Cerebellar cortex (tissue), 1 donor: ENCODE measurements around the gene GPLD1.

Experiments
- DNase-seq: peaks from one replicate; pipeline ENCODE4 v3.0.0-alpha.2; 2015; ENCODE audit warnings: low spot score

Gene GPLD1

DNA sequence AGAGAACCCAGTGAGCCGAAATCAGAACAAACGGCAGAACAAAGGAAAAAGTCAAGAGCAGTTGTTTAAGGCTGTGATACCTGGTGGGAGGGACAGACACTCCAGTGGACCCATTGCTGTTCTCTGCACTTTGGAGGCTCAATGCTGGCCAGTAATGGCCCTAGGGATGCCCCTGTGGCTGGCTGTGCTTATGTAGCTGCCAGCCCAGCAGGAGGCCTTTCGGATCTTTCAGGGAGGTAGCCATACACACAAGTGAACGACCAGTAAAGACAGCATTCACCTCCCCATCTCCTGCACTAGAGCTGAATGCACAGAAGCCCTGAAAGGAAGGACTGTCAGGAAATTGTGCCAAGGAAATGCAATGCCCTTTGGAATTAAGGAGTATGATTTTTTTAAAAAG lies 34.3 kb downstream of the GPLD1 start:
- DNase-seq = no peak

DNA sequence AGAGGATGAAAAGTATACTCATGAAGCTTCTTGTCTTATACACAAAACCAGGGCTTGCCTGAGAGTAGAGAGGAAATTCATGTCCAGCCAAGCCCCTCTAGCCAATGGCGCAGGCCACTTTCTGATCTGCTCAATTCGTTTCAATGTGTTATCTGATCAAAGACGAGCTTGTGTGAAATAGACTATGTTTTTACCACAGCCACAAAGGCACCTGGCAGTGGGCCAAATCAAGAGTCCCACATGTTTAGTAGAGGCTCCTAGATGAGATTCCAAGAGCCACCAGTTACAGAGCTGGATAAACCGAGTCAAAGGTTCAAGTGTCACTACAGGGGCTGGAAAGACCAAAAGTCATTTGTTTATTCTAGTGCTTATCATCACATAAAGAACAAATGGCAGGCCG lies 34.9 kb downstream of the GPLD1 start:
- no peak for DNase-seq

DNA sequence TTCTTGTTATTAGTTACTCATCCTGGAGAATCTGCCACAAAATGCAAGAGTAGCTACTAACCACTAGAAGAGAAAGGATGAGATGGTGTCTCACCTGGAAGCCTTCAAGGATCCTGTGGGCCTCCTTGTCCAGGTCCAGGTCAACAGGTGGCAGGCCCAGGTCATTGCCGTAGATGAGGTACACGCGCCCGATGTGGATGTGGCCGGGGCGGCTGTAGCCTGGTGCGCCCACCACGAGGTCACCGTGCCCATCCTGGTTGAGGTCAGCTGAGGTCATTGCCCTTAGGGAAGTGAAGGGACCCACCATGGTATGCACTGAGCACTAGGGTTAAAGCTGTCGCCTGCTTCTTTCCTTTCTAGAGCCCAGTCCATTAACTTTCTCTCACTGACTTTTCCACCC lies 35.5 kb downstream of the GPLD1 start:
- no peak for DNase-seq

DNA sequence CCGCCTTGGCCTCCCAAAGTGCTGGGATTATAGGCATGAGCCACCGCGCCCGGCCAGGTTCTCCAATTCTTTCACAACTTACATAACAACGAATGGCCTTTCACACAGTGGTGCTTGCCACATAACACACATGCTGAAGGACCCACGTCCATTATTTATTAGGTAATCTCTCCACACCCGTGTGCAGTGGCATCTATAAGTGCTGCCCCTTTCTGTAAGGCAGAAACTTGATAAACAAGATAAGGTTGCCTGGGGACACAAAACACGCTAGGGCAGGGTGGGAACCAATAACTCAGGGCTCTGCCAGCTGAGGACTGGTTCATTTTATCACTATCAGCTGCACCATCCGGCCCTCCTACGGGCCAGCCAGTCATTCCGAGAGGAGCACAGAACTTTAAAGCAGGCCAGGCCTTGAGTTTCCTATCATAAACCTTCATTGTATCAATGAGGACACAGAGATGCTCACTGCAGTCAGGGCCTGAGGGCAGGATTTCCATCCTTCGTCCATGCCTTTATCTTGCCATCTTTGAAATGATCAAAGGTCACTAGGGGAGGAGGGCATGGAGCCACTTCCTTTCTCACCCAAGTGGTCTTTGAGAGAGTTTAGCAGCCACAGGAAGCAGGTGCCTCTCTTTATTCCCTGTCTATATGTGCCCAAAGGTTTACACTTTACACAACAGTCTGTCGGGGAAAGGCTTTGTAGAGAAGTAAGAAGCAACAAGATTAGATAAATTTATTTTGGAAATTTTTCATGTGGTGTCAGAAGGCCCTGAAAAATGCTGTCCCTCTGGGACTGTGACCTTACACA lies 37.6 kb downstream of the GPLD1 start:
- no peak for DNase-seq

DNA sequence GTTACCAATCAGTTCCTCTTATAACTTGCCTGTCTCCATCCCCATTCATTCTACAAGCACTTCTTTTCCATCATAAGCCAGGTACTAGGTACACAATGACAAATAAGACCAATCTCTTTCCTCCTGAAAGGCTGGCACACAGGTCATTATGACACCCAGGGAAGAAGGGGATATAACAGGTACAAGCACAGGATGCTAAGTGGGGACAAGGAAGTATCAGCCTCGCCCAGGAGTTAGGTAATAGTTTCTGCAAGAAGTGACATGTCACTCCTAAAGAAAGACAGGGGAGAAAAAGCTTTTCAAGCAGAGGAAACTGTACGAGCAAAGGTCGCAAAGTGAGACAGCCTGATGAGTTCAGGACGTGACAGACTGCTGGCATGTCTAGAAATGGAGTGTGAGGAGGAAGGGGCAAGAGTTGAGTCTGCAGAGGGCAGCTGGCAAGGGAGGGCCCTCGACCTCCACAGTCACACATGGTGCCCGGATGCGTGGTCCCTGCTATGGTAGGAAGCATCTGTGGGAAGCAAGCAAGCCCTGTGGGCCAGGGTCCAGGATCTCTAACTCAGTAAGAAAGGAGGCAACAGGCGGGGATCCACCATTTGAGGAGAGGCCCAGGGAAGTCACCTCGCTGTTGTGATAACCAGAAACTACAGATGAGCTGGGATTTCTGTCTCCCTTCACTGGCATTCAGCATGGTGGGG lies 40.4 kb downstream of the GPLD1 start:
- DNase-seq = no peak

DNA sequence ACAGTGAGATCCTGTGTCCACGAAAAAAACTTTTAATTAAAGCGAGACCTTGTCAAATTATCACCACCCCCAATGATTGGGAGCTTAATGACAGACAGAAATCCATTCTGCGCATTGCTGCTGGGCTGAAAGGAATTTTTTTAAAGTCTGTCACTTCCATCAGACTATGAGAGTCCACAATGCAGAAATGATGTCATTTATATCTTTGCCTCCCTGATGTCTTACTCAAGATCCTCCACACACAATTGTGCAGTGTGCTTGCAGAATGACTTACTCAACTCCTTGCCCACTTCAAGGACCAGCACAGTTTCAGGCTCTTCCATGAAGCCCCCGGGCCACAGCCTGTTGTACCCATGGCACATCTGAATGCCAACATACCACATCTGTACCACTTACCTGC lies 41.0 kb downstream of the GPLD1 start:
- DNase-seq = no peak

DNA sequence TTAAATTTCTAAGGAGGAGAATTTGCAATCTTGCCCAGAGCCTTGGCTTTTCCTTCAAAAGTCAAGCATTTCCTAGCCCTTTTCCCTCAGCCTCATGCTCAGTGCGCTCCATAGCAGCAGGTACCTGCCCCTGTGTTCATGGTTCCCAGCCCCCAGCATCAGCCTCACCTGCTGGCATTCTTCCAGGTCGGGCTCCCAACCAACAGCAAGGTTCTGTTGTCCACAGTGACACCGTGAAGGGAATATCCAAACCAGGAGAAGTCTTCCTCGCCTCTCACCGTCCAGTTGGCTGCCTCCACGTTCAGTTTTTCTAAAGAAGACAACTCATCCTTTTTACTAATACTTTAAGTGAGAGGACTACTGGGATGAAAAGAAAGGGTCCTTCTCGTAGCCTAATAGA lies 42.7 kb downstream of the GPLD1 start:
- DNase-seq = no peak

DNA sequence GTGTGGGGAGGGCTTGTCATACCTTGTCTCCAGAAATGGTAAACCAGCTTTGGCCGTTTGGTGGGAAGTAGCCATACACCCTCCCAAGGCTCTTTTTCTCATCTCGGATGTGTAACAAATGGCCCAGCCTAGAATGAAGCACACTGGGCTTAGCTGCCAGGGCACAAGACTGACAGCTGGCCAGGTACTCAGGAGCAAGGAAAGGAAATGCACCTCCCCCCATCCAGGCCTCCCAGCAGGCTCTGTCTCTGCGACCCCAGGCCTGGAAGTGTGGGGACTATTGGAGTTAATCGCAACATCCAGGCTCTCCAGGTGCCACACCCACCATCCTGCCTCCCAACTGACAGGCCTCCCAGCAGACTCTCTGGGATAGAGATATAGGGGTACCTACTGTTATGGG lies 43.7 kb downstream of the GPLD1 start:
- no peak for DNase-seq

DNA sequence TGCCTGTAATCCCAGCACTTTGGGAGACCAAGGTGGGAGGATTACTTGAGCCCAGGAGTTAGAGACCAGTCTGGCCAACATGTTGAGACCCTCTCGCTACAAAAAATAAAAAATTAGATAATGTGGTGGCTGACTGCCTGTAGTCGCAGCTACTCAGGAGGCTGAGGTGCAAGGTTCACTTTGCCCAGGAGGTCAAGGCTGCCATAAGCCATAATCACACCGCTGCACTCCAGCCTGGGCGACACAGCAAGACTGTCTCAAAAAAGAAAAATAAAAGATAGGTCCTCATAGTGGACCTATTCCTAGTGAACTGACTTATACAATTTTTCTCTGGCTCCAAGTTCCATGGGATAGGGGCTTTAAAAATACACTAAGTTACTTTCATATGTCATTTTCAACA lies 44.8 kb downstream of the GPLD1 start:
- DNase-seq = no peak

DNA sequence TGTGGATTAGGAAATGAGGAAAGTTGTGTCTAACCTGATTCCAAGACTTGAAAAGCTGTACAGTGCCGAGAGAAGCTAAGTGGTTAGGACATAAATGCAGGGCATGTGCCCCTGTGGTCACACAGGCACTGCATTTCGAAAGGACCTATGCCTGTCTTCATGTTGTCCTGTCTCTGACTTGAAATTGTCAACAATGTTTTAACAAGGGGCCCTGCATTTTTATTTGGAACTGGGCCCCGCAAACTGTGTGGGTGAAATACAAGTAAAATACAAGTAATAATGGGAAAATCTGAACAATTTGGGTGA lies 47.8 kb downstream of the GPLD1 start:
- DNase-seq = no peak

DNA sequence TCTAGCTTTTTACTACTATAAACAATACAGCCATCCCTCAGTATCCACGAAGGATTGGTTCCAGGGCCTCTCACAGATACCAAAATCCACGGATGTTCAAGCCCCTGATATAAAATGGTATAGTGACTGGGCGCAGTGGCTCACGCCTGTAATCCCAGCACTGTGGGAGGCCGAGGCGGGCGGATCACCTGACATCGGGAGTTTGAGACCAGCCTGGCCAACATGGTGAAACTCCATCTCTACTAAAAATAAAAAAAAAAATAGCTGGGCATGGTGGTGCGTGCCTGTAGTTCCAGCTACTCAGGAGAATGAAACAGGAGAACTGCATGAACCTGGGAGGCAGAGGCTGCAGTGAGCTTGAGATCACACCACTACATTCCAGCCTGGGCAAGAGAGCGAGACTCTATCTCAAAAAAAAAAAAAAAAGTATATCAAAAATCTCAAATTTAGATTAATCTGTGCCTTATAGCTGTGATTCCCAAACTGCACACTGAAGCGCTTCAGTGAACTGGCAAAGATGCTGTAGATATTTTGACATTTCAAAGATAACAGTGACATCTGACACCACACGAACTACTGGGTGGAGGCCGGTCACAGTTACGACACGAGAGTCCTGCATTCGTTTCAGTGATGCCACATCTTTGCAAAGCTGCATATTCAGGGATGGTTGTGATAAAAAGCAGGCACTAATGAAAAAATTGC lies 48.3 kb downstream of the GPLD1 start:
- no peak for DNase-seq

DNA sequence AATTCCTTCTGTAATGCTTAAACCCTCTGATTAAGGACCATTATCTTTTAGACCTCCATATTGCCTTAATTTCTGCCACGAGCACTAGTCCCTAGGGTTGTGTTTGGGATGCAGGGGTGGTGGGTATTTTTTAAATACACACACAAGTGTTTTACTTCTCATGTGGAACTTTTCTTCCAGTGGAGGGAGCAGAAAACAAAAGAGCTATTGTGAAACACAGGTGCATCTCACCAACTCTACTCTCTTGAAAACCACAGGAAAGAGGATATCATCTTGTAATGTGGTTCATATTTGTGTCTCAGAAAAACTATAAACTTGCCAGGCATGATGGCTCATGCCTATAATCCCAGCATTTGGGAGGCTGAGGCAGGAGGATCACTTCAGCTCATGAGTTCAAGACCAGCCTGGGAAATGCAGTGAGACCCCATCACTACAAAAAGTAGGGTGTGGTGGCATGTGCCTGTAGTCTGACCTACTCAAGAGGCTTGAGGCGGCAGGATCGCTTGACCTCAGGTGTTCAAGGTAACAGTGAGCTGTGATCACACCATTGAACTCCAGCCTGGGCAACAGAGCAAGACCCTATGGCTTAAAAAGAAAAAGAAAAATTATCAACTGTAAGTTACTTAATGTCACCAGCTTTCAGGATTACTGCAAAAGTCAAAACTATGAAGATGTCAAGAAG lies 49.4 kb downstream of the GPLD1 start:
- DNase-seq = no peak

DNA sequence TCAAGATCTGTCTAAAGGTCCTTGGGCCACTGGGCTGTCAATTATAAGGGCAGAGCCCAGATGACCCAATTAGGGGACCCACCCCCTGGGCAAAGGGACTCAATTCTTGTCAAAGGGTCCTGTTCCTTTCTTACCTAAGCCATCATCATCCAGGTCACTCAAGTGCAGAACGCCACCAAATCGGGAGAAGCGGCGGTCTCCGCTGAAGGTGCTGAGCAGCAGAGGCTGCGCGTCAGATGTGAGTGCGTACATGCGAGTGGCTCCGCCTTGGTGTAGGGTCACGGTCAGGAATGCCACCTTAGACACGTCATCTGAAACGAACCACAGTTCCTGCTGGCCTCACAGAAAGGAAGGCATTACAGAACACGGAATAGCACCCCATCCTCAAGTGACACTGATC lies 52.4 kb downstream of the GPLD1 start:
- no peak for DNase-seq

DNA sequence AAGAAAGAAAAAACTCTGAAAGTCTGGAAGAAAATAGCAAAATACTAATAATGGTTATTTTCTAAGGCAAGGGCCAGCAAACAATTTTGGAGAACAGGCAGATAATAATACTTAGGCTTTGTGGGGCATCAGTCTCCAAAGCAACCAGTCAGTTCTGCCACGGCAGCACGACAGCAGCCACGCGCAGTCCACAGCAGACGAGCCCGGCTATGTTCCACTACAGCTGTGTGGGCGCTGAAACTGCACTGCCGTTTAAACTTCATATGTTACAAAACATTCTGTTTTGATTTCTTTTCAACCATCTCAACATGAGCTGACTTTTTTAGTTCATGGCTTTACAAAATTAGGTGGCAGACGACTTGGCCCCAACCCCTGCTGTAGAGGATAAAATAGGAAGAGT lies 56.8 kb downstream of the GPLD1 start:
- DNase-seq = no peak

DNA sequence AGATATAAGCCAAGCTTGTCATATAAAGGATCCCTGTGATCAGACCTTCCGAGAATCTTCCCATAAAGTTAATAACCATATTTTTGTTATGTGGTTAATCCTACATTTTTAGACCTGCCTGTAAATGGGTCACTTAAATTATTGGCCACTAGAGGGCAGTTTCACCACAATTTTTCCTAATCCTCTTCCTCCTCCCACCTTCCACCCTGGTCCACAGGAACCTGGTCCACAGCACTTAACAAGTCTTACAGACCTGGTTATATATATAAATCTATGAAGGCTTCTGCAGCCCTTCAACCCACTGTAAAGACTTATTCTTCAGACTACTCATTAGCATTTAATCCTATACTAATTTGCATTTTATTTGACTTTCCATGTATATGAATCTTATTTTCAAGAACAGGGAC lies 58.3 kb downstream of the GPLD1 start:
- peak; percentile 66 for DNase-seq

DNA sequence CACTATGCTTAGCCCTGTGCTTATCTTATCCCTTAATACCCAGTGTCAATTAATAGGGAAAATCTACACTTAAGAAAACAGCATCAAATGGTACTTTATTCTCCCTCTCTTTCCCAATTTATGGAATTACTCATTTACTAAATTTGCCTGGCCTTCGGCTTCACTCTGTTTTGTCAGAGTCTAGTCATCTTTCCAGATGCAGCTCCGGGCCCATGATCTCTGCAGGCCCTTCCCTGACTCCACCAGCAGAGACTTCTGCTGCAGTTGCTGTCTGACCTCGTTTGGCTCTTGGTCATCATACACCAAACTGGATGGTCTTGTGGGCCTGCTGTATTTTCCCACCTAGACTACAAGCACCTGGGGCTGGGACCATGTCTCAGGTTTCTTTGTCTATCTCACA lies 59.3 kb downstream of the GPLD1 start:
- no peak for DNase-seq

DNA sequence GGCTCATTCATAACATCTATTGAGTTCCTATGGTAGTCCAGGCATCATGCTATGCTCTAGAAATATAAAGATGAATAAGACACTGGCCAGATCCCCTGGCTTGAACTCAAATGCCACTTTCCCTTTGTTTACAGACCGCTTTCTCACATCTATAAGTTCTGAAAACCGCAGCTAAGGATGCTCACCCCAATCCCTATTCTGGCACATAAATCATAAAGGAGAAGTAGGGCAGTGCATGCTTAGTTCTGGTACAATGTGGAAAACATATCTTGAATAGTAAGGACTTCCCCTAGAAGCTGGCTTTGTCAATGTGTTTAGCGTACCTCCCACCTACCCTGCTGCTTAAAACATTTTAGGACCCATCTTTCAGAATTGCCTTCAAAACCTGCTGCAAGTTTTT lies 60.2 kb downstream of the GPLD1 start:
- no peak for DNase-seq

DNA sequence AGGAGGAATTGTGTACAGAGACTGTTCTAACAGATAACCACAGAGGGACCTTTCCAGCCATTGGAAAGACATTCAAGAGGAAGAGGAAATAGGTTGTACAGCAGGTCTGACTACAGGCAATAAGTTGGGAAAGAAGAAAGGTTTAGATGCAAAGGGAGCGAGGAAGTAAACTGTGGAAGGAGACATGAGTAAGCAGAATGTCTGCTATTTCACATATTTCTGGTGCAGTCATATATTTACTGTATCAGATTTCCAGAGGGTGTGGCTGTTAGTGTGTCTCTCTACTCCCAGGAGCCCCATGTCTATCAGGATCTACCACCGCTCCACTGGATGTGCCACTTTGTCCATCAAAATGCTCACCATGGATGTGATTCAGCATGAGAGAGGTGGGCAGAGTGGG lies 60.8 kb downstream of the GPLD1 start:
- no peak for DNase-seq

DNA sequence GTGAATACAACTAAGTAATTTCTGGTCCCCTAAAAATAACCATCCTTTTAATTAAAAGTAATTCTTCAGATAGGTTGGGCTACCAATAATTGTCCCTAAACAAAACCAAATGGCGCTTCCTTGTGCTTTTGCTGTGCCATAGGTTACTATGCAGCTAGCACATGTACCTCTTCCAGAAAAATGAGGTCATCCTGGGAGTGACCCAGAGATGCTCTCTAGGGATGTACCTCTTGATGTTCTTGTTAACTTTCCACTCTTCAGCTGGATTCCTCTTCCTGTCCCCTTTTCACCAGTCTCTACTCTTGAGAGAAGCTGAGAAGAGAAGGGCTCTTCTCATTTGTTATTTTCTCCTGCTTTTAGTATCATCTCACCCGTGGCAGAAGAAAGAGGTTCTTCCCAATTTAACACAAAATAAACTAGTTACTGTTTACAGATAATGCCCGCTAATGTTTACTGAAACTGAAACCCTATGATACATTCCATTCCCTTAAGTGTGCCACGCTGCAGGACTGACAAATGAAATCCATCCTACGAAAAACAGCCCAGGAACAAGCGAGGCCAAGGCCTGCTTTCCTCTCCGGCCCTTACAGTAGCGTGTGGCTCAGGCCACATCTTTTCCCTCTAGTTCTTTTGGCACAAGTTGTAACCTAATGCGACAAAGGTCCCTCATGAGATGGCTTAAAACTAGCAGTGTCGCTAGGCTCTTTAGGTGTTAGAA lies 62.5 kb downstream of the GPLD1 start:
- no peak for DNase-seq

DNA sequence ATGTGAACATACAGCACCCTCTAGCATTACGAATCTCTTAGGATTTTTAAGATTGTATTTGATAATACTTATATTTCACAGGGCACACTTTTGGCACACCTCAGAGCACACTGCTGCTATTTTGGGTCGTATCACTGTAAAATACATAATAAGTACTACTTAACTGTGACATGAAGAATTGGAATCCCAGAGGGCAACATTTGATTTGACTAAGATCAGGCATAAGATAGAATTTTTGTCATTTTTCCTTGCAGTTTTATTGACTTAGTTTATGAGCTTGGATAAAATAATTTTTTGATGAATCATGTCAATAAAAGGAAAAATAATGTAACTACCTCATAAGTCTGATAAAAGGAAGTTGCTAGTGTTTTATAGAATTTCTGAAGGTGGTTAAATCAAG lies 64.3 kb downstream of the GPLD1 start:
- no peak for DNase-seq

DNA sequence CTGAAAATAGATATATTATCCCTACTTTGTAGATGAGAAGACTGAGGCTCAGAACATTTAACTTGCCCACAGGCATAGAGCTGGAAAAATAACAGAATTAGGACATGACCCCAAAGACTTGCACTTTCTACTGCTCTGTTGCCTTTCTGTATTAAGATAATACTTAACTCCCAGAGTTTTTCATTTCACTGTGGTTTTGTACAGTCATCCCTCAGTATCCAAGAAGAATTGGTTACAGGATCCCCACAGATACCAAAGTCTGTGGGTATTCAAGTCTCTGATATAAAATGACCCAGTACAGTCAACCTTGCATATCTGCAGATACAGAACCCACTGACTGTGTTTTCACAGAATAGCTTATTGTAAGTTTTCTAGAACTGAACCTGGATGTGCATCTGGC lies 69.9 kb downstream of the GPLD1 start:
- no peak for DNase-seq

DNA sequence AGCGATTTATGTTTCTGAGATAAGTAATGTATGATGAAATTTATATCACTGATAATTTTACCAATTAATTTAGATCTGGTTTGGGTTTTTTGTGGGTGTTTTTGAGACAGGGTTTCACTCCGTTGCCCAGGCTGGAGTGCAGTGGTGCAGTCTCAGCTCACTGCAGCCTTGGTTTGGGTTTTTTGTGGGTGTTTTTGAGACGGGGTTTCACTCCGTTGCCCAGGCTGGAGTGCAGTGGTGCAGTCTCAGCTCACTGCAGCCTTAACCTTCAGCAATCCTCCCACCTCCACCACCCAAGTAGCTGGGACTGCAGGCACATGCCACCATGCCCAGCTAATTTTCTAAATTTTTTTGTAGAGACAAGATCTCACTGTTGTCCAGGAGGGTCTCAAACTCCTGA lies 73.6 kb downstream of the GPLD1 start:
- no peak for DNase-seq
